Kidney (tissue), 14 donors: ENCODE data around the gene CCDC85C. TPM values are rescaled to one million over a fixed set of nuclear protein-coding genes. Genes with fewer than 3 reads are reported as not detected.

Source experiments
- DNase-seq, 5 donors: peaks; one replicate each; pipeline ENCODE4 v3.0.0-alpha.2; 2013 to 2020
- FAIRE-seq: peaks from 2 replicates; lab custom pipeline; 2012; peaks lifted over from hg19 to GRCh38; lab: Jason Lieb, UNC
- H3K27ac ChIP-seq, 2 donors: one replicate each; pipeline ENCODE4 v1.7.0; 2013; ENCODE audit warnings: low read depth in 2 of 2, low read length in 2 of 2, inconsistent platforms in 1 of 2
- H3K27me3 ChIP-seq: one replicate; pipeline ENCODE4 v1.7.1; 2013; ENCODE audit warnings: low read length, inconsistent platforms; ENCODE audit not compliant: control insufficient read depth, insufficient read depth
- H3K36me3 ChIP-seq, 3 donors: one replicate each; pipeline versions ENCODE4 v1.7.0 to v1.7.1; 2013; ENCODE audit warnings: low read length in 3 of 3, control low read depth in 1 of 3, inconsistent platforms in 1 of 3; ENCODE audit not compliant: insufficient read depth in 3 of 3, control insufficient read depth in 2 of 3
- H3K4me1 ChIP-seq, 3 donors: one replicate each; pipeline versions ENCODE4 v1.7.0 to v1.7.1; 2013; ENCODE audit warnings: low read length in 3 of 3, inconsistent platforms in 1 of 3, low read depth in 1 of 3; ENCODE audit not compliant: control insufficient read depth in 2 of 3, insufficient read depth in 2 of 3
- H3K4me3 ChIP-seq, 3 donors: one replicate each; pipeline versions ENCODE4 v1.7.0 to v1.8.1; 2013; ENCODE audit warnings: low read length in 3 of 3, control low read depth in 1 of 3, inconsistent platforms in 1 of 3
- H3K9ac ChIP-seq, 3 donors: one replicate each; pipeline versions ENCODE4 v1.7.0 to v1.7.1; 2013; ENCODE audit warnings: low read length in 3 of 3, control low read depth in 1 of 3, inconsistent platforms in 1 of 3
- H3K9me3 ChIP-seq, 3 donors: one replicate each; pipeline versions ENCODE4 v1.7.0 to v1.7.1; 2013; ENCODE audit warnings: low read length in 3 of 3, control low read depth in 1 of 3, inconsistent platforms in 1 of 3; ENCODE audit not compliant: control insufficient read depth in 2 of 3, insufficient read depth in 1 of 3
- CTCF ChIP-seq: IDR thresholded peaks from 3 replicates; pipeline ENCODE4 v1.5.1; 2012; ENCODE audit warnings: mild to moderate bottlenecking, moderate library complexity, borderline replicate concordance; ENCODE audit not compliant: insufficient read depth; ENCODE audit errors: extremely low read depth
- intact Hi-C: fragments of 100-400 bp; cut with DNase I; formaldehyde crosslinking; loops from one replicate; pipeline ENCODE4 v1.11.1; 2022
- polyA plus RNA-seq: library from polyadenylated mRNA; stranded (reverse); fragments of 350-450 nt; fragmentation: Illumina TruSeq; extraction: RNeasy Lipid Tissue Mini Kit (QIAGEN cat#74804); gene quantifications from one replicate; pipeline ENCODE4 v1.2.3, GENCODE V29; 2014; ENCODE audit warnings: low read depth, low replicate concordance; ENCODE audit not compliant: insufficient read depth
- total RNA-seq: library from RNA; stranded (reverse); fragmentation: NEBNext Ultra II Directional; extraction: Animal tissue kit (Norgen Biotek cat#: 25700); gene quantifications from one replicate; pipeline ENCODE4 v1.2.1, GENCODE V29; 2021
- donor health status: control.
- donor health status: control.
- donor health status: control.
- donor health status: control.
- donor health status: control.
- donor health status: DM: yes; HTN: yes; CAD: no.
- donor health status: Normal renal cell carcinoma (clear cell type).

Gene CCDC85C
- total and polyA plus RNA-seq, 2 donors from 2014 or later, result 14.7 to 21.4 TPM

DNA sequence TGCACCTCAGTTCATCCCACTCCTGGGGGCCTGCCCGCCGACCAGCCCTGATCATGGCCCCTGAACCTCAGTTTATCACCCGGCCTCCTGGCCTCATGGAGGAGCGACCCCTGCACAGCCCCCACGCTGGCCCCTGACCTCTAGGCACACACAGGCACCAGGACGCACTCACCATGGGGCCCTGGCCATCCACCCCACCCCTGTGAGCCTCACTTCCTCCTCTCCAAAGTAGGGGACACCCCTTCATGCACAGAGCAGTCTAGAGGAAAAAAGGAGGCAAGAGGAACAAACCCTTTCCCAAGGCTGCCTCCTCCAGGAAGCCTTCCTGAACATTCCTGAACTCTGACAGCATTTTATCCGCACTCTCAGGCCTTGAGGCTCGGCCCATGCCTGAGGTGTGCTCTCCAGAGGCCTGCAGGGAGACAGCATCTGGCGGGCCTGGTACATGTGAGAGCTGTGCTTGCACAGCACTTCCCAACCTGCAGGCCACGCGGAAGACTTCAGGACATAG, 83.4 kb downstream of the CCDC85C start:
- H3K4me1 ChIP-seq, result peaks cover 0 to 10% (median 0%) of the 10 kb centered on the region in 3 donors
- no peaks in the 10 kb centered on the region for H3K9me3 ChIP-seq
- no peak for TF ChIP-seq CTCF
- no peaks in the 10 kb centered on the region for H3K36me3 ChIP-seq
- peak in 2 of 5 donors; percentile 32 to 35 for DNase-seq
- no peak overlapping the region for H3K9ac ChIP-seq
- H3K27me3 ChIP-seq, result no peaks in the 10 kb centered on the region
- no peak for FAIRE-seq
- H3K4me3 ChIP-seq, result no peak overlapping the region
- H3K27ac ChIP-seq, result no peak overlapping the region
- intact Hi-C loops, result no loop called here

- H3K4me3 ChIP-seq, result no peak overlapping the region
- H3K36me3 ChIP-seq, result no peaks in the 10 kb centered on the region
- no peak for TF ChIP-seq CTCF
- no peaks in the 10 kb centered on the region for H3K27me3 ChIP-seq
- H3K27ac ChIP-seq, result no peak overlapping the region
- DNase-seq (peak in 2 of 5 donors; percentile 44 to 60), FAIRE-seq (no peak)
- intact Hi-C loops, result loop anchor here (5.0 kb wide), 1 partner anchor 107 kb away; no protein-coding TSS in a partner anchor
- H3K9ac ChIP-seq, result no peak overlapping the region
- peaks cover 0 to 8% (median 0%) of the 10 kb centered on the region in 3 donors for H3K4me1 ChIP-seq
- H3K9me3 ChIP-seq, result no peaks in the 10 kb centered on the region
Measured at GRCh38 chr14:99519931-99520421, 84.0 kb downstream of the CCDC85C start.

DNA sequence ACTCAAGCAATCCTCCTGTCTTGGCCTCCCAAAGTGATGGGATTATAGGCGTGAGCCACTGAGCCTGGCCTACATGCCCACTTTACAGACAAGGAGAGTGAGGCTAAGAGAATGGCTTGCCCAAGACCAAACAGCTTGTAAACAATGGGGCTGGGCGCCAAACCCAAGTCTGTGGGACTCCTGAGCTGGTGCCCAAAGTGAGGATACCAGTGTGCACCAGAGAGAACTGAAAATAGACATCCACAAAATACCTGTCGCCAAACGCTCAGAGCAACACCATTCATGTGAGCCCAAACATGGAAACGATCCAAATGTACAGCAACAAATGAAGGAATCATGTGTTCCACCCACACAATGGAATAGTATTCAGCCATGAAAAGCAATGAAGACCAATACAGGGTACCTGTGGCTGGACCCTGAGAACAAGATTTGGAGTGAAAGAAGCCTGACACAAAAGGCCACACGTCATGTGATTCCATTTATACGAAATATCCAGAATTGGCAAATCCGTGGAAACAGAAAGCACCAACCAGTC, 84.6 kb downstream of the CCDC85C start:
- Histone ChIP-seq H3K9me3 (no peaks in the 10 kb centered on the region), H3K27me3 (no peaks in the 10 kb centered on the region), H3K27ac (no peak overlapping the region), H3K36me3 (no peaks in the 10 kb centered on the region), H3K9ac (no peak overlapping the region), H3K4me1 (peaks cover 0 to 3% (median 0%) of the 10 kb centered on the region in 3 donors), H3K4me3 (no peak overlapping the region)
- DNase-seq, result peak in 1 of 5 donors; percentile 30
- intact Hi-C loops, result loop anchor here (5.0 kb wide), 1 partner anchor 108 kb away; no protein-coding TSS in a partner anchor
- no peak for TF ChIP-seq CTCF
- no peak for FAIRE-seq
